ENCODE results near the gene DNAI1.

DNA sequence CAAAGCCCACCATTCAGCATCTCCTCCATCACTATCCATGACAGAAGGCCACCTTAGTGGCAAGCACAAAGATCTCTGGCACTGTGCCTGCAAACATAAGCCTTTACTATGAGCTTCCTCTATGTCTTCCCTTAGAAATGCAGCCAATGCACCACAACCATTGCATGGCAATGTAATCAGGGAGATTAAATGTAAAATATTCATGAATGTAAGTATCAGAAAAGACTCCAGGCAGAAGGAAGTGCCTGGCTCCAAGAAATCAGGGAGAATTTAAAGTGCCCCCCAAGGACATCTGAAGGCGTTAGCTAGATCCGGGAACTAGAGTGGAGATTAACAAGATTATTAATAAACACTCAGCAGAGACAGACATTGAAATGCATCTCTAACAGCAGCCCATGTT lies 49.5 kb upstream of the DNAI1 start:
- TF ChIP-seq, protein P1, sequence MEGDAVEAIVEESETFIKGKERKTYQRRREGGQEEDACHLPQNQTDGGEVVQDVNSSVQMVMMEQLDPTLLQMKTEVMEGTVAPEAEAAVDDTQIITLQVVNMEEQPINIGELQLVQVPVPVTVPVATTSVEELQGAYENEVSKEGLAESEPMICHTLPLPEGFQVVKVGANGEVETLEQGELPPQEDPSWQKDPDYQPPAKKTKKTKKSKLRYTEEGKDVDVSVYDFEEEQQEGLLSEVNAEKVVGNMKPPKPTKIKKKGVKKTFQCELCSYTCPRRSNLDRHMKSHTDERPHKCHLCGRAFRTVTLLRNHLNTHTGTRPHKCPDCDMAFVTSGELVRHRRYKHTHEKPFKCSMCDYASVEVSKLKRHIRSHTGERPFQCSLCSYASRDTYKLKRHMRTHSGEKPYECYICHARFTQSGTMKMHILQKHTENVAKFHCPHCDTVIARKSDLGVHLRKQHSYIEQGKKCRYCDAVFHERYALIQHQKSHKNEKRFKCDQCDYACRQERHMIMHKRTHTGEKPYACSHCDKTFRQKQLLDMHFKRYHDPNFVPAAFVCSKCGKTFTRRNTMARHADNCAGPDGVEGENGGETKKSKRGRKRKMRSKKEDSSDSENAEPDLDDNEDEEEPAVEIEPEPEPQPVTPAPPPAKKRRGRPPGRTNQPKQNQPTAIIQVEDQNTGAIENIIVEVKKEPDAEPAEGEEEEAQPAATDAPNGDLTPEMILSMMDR (CRISPR knock-in tag; IDR thresholded peaks at IDR 0.05), result no peak
- TF ChIP-seq RELA (CRISPR knock-in tag; IDR thresholded peaks at IDR 0.05) (no peak), WIZ (CRISPR knock-in tag; IDR thresholded peaks at IDR 0.05) (no peak), ZKSCAN5 (CRISPR knock-in tag; IDR thresholded peaks at IDR 0.05) (no peak)
- TF ChIP-seq, protein P2, sequence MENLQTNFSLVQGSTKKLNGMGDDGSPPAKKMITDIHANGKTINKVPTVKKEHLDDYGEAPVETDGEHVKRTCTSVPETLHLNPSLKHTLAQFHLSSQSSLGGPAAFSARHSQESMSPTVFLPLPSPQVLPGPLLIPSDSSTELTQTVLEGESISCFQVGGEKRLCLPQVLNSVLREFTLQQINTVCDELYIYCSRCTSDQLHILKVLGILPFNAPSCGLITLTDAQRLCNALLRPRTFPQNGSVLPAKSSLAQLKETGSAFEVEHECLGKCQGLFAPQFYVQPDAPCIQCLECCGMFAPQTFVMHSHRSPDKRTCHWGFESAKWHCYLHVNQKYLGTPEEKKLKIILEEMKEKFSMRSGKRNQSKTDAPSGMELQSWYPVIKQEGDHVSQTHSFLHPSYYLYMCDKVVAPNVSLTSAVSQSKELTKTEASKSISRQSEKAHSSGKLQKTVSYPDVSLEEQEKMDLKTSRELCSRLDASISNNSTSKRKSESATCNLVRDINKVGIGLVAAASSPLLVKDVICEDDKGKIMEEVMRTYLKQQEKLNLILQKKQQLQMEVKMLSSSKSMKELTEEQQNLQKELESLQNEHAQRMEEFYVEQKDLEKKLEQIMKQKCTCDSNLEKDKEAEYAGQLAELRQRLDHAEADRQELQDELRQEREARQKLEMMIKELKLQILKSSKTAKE (CRISPR knock-in tag; IDR thresholded peaks at IDR 0.05; ENCODE audit: borderline replicate concordance), result no peak

All from HepG2 (cell line).